ENCODE measurements around the gene MATN1.

GRCh38 chr1:30765556-30766434 lies 42.4 kb upstream of the MATN1 start:
- TF ChIP-seq CTCF (IDR thresholded peaks at IDR 0.05) (no peak), POLR2AphosphoS5 (IDR thresholded peaks at IDR 0.05) (no peak), EP300 (IDR thresholded peaks at IDR 0.05) (no peak)

Measured in upper lobe of left lung (tissue), 4 donors.